Astrocyte (in vitro differentiated cells and primary cell): ENCODE measurements around the gene RITA1. TPM values are rescaled to one million over a fixed set of nuclear protein-coding genes. Genes with fewer than 3 reads are reported as not detected.

Source experiments
- DNase-seq: peaks from one replicate; pipeline ENCODE4 v3.0.0-alpha.2; 2010; ENCODE audit warnings: low read depth
- FAIRE-seq: peaks from 2 replicates; lab custom pipeline; 2011; peaks lifted over from hg19 to GRCh38; lab: Jason Lieb, UNC
- H2AFZ ChIP-seq: 2 replicates; pipeline ENCODE4 v1.6.0; 2012; ENCODE audit warnings: low read depth, low read length, inconsistent platforms
- H3K27ac ChIP-seq: 2 replicates; pipeline ENCODE4 v1.5.1; 2011; ENCODE audit warnings: low read depth, low read length, inconsistent platforms
- H3K27me3 ChIP-seq: 2 replicates; pipeline ENCODE4 v1.6.0; 2011; ENCODE audit warnings: low read length, inconsistent platforms; ENCODE audit not compliant: insufficient read depth
- H3K36me3 ChIP-seq: 2 replicates; pipeline ENCODE4 v1.5.1; 2011; ENCODE audit warnings: low read length, inconsistent platforms; ENCODE audit not compliant: insufficient read depth
- H3K4me1 ChIP-seq: 2 replicates; pipeline ENCODE4 v1.5.1; 2011; ENCODE audit warnings: low read length, inconsistent platforms; ENCODE audit not compliant: insufficient read depth
- H3K4me2 ChIP-seq: 2 replicates; pipeline ENCODE4 v1.6.0; 2012; ENCODE audit warnings: low read length, inconsistent platforms
- H3K4me3 ChIP-seq: 2 replicates; pipeline ENCODE4 v1.5.1; 2011; ENCODE audit warnings: low read depth, mild to moderate bottlenecking, low read length, inconsistent platforms; ENCODE audit not compliant: insufficient read depth
- H3K79me2 ChIP-seq: 2 replicates; pipeline ENCODE4 v1.6.0; 2012; ENCODE audit warnings: mild to moderate bottlenecking, low read length, inconsistent platforms; ENCODE audit not compliant: insufficient read depth
- H3K9ac ChIP-seq: 2 replicates; pipeline ENCODE4 v1.6.0; 2012; ENCODE audit warnings: mild to moderate bottlenecking, low read length, inconsistent platforms
- H3K9me3 ChIP-seq: 2 replicates; pipeline ENCODE4 v1.5.1; 2012; ENCODE audit warnings: low read depth, mild to moderate bottlenecking, low read length, inconsistent platforms; ENCODE audit not compliant: insufficient read depth
- H4K20me1 ChIP-seq: 2 replicates; pipeline ENCODE4 v1.6.0; 2012; ENCODE audit warnings: low read length, inconsistent platforms; ENCODE audit not compliant: insufficient read depth
- H3K27ac Mint-ChIP-seq: one replicate; pipeline ENCODE4 v1.8.0; 2021; ENCODE audit warnings: mild to moderate bottlenecking, mixed read lengths; ENCODE audit not compliant: unreplicated experiment
- H3K27me3 Mint-ChIP-seq: one replicate; pipeline ENCODE4 v1.8.0; 2021; ENCODE audit warnings: low read depth, mixed read lengths; ENCODE audit not compliant: unreplicated experiment
- H3K36me3 Mint-ChIP-seq: one replicate; pipeline ENCODE4 v1.8.0; 2021; ENCODE audit warnings: low read depth, mixed read lengths; ENCODE audit not compliant: unreplicated experiment
- H3K4me1 Mint-ChIP-seq: one replicate; pipeline ENCODE4 v1.8.0; 2021; ENCODE audit warnings: low read depth, mixed read lengths; ENCODE audit not compliant: unreplicated experiment
- H3K4me3 Mint-ChIP-seq: one replicate; pipeline ENCODE4 v1.8.0; 2021; ENCODE audit warnings: mild to moderate bottlenecking, moderate library complexity, mixed read lengths; ENCODE audit not compliant: unreplicated experiment
- H3K9me3 Mint-ChIP-seq: one replicate; pipeline ENCODE4 v1.8.0; 2021; ENCODE audit warnings: mild to moderate bottlenecking, mixed read lengths; ENCODE audit not compliant: unreplicated experiment
- CTCF ChIP-seq: IDR thresholded peaks from 2 replicates; pipeline ENCODE4 v1.5.1; 2011; ENCODE audit warnings: low read depth, mild to moderate bottlenecking, inconsistent platforms, low read length, moderate library complexity; ENCODE audit not compliant: insufficient read depth
- EZH2 ChIP-seq: IDR thresholded peaks from 2 replicates; pipeline ENCODE4 v1.6.1; 2012; ENCODE audit warnings: mild to moderate bottlenecking, low read length, inconsistent platforms; ENCODE audit not compliant: insufficient read depth
- total RNA-seq: library from RNA; stranded (reverse); gene quantifications from 2 replicates; pipeline ENCODE4 v1.2.1, GENCODE V29; 2021

The RITA1 gene
- total RNA-seq, 1 donor from 2014 or later = 23.5 TPM

- H3K27ac ChIP-seq = peak overlapping the region; percentile 64
- no peaks in the 10 kb centered on the region for H3K27me3 ChIP-seq
- TF ChIP-seq EZH2 (no peak), CTCF (no peak)
- peak overlapping the region; percentile 8 for H3K9ac ChIP-seq
- no peaks in the 10 kb centered on the region for H3K9me3 ChIP-seq
- DNase-seq = peak; percentile 99
- H3K4me1 Mint-ChIP-seq = peaks cover 22% of the 10 kb centered on the region
- peaks cover 25% of the 10 kb centered on the region for H3K4me1 ChIP-seq
- H3K4me2 ChIP-seq = peak overlapping the region; percentile 49
- H4K20me1 ChIP-seq = no peaks in the 10 kb centered on the region
- no peak overlapping the region for H3K4me3 Mint-ChIP-seq
- FAIRE-seq = peak; percentile 94
- no peaks in the 10 kb centered on the region for H3K79me2 ChIP-seq
- no peaks in the 10 kb centered on the region for H3K9me3 Mint-ChIP-seq
- H3K27ac Mint-ChIP-seq = peak overlapping the region; percentile 93
- H3K4me3 ChIP-seq = no peak overlapping the region
- H3K36me3 ChIP-seq = no peaks in the 10 kb centered on the region
- H2AFZ ChIP-seq = no peak overlapping the region
- no peaks in the 10 kb centered on the region for H3K27me3 Mint-ChIP-seq
- H3K36me3 Mint-ChIP-seq = no peaks in the 10 kb centered on the region
Measured at GRCh38 chr12:113214895-113215400, 29.4 kb downstream of the RITA1 start.

- Mint-ChIP-seq H3K27ac (no peak overlapping the region), H3K9me3 (no peaks in the 10 kb centered on the region), H3K4me3 (no peak overlapping the region), H3K4me1 (peaks cover 22% of the 10 kb centered on the region), H3K27me3 (no peaks in the 10 kb centered on the region), H3K36me3 (no peaks in the 10 kb centered on the region)
- Histone ChIP-seq H3K27ac (no peak overlapping the region), H4K20me1 (no peaks in the 10 kb centered on the region), H3K36me3 (no peaks in the 10 kb centered on the region), H3K9me3 (no peaks in the 10 kb centered on the region), H2AFZ (no peak overlapping the region), H3K79me2 (no peaks in the 10 kb centered on the region), H3K4me2 (no peak overlapping the region), H3K4me3 (no peak overlapping the region), H3K4me1 (peaks cover 25% of the 10 kb centered on the region), H3K27me3 (no peaks in the 10 kb centered on the region), H3K9ac (no peak overlapping the region)
- FAIRE-seq = no peak
- DNase-seq = no peak
- TF ChIP-seq CTCF (no peak), EZH2 (no peak)
Measured at GRCh38 chr12:113216027-113216426, 30.5 kb downstream of the RITA1 start.

- H3K9me3 Mint-ChIP-seq = no peaks in the 10 kb centered on the region
- H3K4me3 Mint-ChIP-seq = peak overlapping the region; percentile 93
- H3K27me3 ChIP-seq = no peaks in the 10 kb centered on the region
- peak overlapping the region; percentile 79 for H3K9ac ChIP-seq
- H2AFZ ChIP-seq = peak overlapping the region; percentile 90
- H3K4me3 ChIP-seq = peak overlapping the region; percentile 76
- TF ChIP-seq CTCF = no peak
- TF ChIP-seq EZH2 = no peak
- no peaks in the 10 kb centered on the region for H3K36me3 Mint-ChIP-seq
- no peaks in the 10 kb centered on the region for H3K27me3 Mint-ChIP-seq
- no peak for FAIRE-seq
- no peak for DNase-seq
- peak overlapping the region; percentile 66 for H3K27ac ChIP-seq
- peaks cover 39% of the 10 kb centered on the region for H3K4me1 ChIP-seq
- peak overlapping the region; percentile 92 for H3K4me2 ChIP-seq
- no peaks in the 10 kb centered on the region for H4K20me1 ChIP-seq
- H3K36me3 ChIP-seq = no peaks in the 10 kb centered on the region
- peak overlapping the region; percentile 89 for H3K27ac Mint-ChIP-seq
- no peaks in the 10 kb centered on the region for H3K9me3 ChIP-seq
- H3K4me1 Mint-ChIP-seq = peaks cover 27% of the 10 kb centered on the region
- H3K79me2 ChIP-seq = peaks cover 11% of the 10 kb centered on the region
Measured at GRCh38 chr12:113220593-113221180, 35.2 kb downstream of the RITA1 start.
